Liver (tissue), 9 donors: ENCODE results near the gene SYNDIG1. TPM values are rescaled to one million over a fixed set of nuclear protein-coding genes. Genes with fewer than 3 reads are reported as not detected.

Experiments
- DNase-seq: peaks from one replicate; pipeline ENCODE4 v3.0.0-alpha.2; 2017; ENCODE audit warnings: low spot score
- H3K27ac ChIP-seq, 2 donors: one replicate each; pipeline ENCODE4 v1.7.0; 2013; ENCODE audit warnings: inconsistent platforms in 2 of 2, low read length in 2 of 2, control low read depth in 1 of 2, low read depth in 1 of 2, mild to moderate bottlenecking in 1 of 2
- H3K27me3 ChIP-seq, 4 donors: one replicate each; pipeline versions ENCODE4 v1.6.1 to v1.7.0; 2013; ENCODE audit warnings: low read length in 3 of 4, inconsistent platforms in 1 of 4, mild to moderate bottlenecking in 1 of 4, moderate library complexity in 1 of 4; ENCODE audit not compliant: control insufficient read depth in 4 of 4, insufficient read depth in 4 of 4
- H3K36me3 ChIP-seq, 4 donors: one replicate each; pipeline versions ENCODE4 v1.6.1 to v1.7.0; 2013; ENCODE audit warnings: low read length in 3 of 4, mild to moderate bottlenecking in 3 of 4, low read depth in 1 of 4, moderate library complexity in 1 of 4; ENCODE audit not compliant: control insufficient read depth in 4 of 4, insufficient read depth in 3 of 4
- H3K4me1 ChIP-seq, 4 donors: one replicate each; pipeline versions ENCODE4 v1.6.1 to v1.7.0; 2013; ENCODE audit warnings: low read length in 3 of 4, mild to moderate bottlenecking in 3 of 4, moderate library complexity in 1 of 4; ENCODE audit not compliant: control insufficient read depth in 4 of 4, insufficient read depth in 4 of 4
- H3K4me3 ChIP-seq, 3 donors: one replicate each; pipeline versions ENCODE4 v1.6.1 to v1.7.0; 2013; ENCODE audit warnings: low read length in 3 of 3, control low read depth in 1 of 3, low read depth in 1 of 3, mild to moderate bottlenecking in 1 of 3
- H3K9ac ChIP-seq, 2 donors: one replicate each; pipeline ENCODE4 v1.7.0; 2013; ENCODE audit warnings: low read length in 2 of 2, mild to moderate bottlenecking in 2 of 2, moderate library complexity in 2 of 2, control low read depth in 1 of 2, low read depth in 1 of 2
- H3K9me3 ChIP-seq, 4 donors: one replicate each; pipeline versions ENCODE4 v1.6.1 to v1.7.0; 2013; ENCODE audit warnings: low read length in 3 of 4; ENCODE audit not compliant: control insufficient read depth in 4 of 4
- EGR1 ChIP-seq, 2 donors: IDR thresholded peaks; 2 replicates each; pipeline ENCODE4 v1.6.1; 2016 to 2018; ENCODE audit warnings: antibody characterized with exemption in 2 of 2, low read depth in 2 of 2
- FOXA1 ChIP-seq: IDR thresholded peaks from 2 replicates; pipeline ENCODE4 v1.6.1; 2016; ENCODE audit warnings: antibody characterized with exemption
- FOXA2 ChIP-seq: IDR thresholded peaks from 2 replicates; pipeline ENCODE4 v1.6.1; 2016; ENCODE audit warnings: antibody characterized with exemption
- GABPA ChIP-seq, 2 donors: IDR thresholded peaks in 1 of 2; conservative IDR thresholded peaks in 1 of 2; 2 replicates each; pipeline ENCODE4 v1.6.1; 2016; ENCODE audit warnings: antibody characterized with exemption in 2 of 2, mild to moderate bottlenecking in 1 of 2, moderate library complexity in 1 of 2
- HNF4A ChIP-seq, 2 donors: conservative IDR thresholded peaks; 2 replicates each; pipeline ENCODE4 v1.6.1; 2016; ENCODE audit warnings: antibody characterized with exemption in 2 of 2, mild to moderate bottlenecking in 2 of 2
- HNF4G ChIP-seq: IDR thresholded peaks from 2 replicates; pipeline ENCODE4 v1.6.1; 2016; ENCODE audit warnings: antibody characterized with exemption
- JUND ChIP-seq, 2 donors: IDR thresholded peaks; 2 replicates each; pipeline ENCODE4 v1.6.1; 2016; ENCODE audit warnings: antibody characterized with exemption in 2 of 2
- NR2F2 ChIP-seq: IDR thresholded peaks from 2 replicates; pipeline ENCODE4 v1.6.1; 2016; ENCODE audit warnings: antibody characterized with exemption
- RAD21 ChIP-seq, 2 donors: IDR thresholded peaks; 2 replicates each; pipeline ENCODE4 v1.6.1; 2016; ENCODE audit warnings: antibody characterized with exemption in 2 of 2, mild to moderate bottlenecking in 2 of 2
- RXRA ChIP-seq, 2 donors: IDR thresholded peaks; 2 replicates each; pipeline ENCODE4 v1.6.1; 2017 to 2018; ENCODE audit warnings: antibody characterized with exemption in 2 of 2, mild to moderate bottlenecking in 1 of 2
- SP1 ChIP-seq: IDR thresholded peaks from 2 replicates; pipeline ENCODE4 v1.6.1; 2018; ENCODE audit warnings: antibody characterized with exemption, mild to moderate bottlenecking
- TAF1 ChIP-seq: conservative IDR thresholded peaks from 2 replicates; pipeline ENCODE4 v1.6.1; 2016; ENCODE audit warnings: antibody characterized with exemption, mild to moderate bottlenecking
- YY1 ChIP-seq: IDR thresholded peaks from 2 replicates; pipeline ENCODE4 v1.6.1; 2016; ENCODE audit warnings: antibody characterized with exemption, mild to moderate bottlenecking
- WGBS: extraction: QIAGEN DNeasy Blood & Tissue Kit; methylation state at CpG from one replicate; pipeline ENCODE4 v1.1.7; 2013; 5-methylcytosine and 5-hydroxymethylcytosine counted together
- polyA plus RNA-seq, 2 donors: library from polyadenylated mRNA; stranded (reverse) in 1 of 2; unstranded in 1 of 2; fragments of 200-250 nt in 1 of 2; fragments of >200 nt in 1 of 2; fragmentation: Nextera tagmentation in 1 of 2; extraction: Ambion mirVana in 1 of 2; gene quantifications; one replicate each; pipeline versions ENCODE4 v1.2.1 to v1.2.3, GENCODE V29; 2013 to 2015
- total RNA-seq, 2 donors: library from RNA; depleted of rRNA; stranded (reverse); fragments of >200 nt; gene quantifications; one replicate each; pipeline ENCODE4 v1.2.3, GENCODE V29; 2014
- TF ChIP-seq, protein P1 (sequence below): IDR thresholded peaks from 2 replicates; pipeline ENCODE4 v1.6.1; 2016; ENCODE audit warnings: antibody characterized with exemption, mild to moderate bottlenecking
- TF ChIP-seq, protein P2 (sequence below): IDR thresholded peaks from 2 replicates; pipeline ENCODE4 v1.6.1; 2016; ENCODE audit warnings: antibody characterized with exemption
- TF ChIP-seq, protein P3 (sequence below): IDR thresholded peaks from 2 replicates; pipeline ENCODE4 v1.6.1; 2016; ENCODE audit warnings: antibody characterized with exemption
- TF ChIP-seq, protein P4 (sequence below): IDR thresholded peaks from 2 replicates; pipeline ENCODE4 v1.6.1; 2016; ENCODE audit warnings: antibody characterized with exemption
- TF ChIP-seq, protein P5 (sequence below): fragments of 150-350 bp; IDR thresholded peaks from 2 replicates; pipeline ENCODE4 v1.5.1; 2017; ENCODE audit warnings: improper control_type of control experiment, low read depth, low read length; ENCODE audit not compliant: missing input control
- donor health status: healthy.
- donor health status: healthy.
- donor health status: healthy.
- donor health status: healthy.
- donor health status: healthy.

Gene SYNDIG1
- total and polyA plus RNA-seq, 4 donors: 0.05 to 0.08 TPM; not detected in 2

DNA sequence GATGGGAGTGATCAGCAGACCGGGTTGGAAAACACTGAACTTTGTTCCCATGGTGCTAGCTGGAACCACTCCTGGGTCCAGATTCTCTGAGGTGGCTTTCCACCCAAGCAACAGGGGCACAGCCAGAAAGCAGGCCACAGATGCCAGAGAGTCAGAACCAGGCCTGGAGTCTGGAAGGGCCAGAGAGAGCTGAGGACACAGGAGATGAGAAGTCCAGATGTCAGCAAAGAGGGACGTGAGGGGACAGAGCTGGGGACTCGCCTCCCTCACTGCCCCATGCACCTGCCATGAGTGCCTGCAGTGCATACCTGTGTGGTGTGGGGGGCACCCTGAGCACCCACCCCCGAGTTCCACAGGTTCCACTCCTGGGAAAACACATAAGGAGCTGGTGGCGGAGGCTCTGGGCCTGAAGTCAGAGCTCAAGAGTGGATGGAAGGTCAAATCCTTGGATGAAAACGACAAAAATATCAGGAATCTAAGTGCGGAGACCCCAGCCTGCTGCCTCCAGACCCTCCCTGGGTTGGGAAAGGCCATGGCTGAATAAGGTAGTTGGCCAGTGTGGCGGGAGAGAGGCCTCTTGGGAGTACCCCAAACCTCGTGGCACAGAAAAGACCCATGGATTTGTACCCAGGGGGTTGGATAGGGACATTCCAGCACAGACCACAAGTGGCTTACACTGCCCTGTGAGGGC is 224.2 kb downstream of the SYNDIG1 start:
- Histone ChIP-seq H3K36me3 (no peaks in the 10 kb centered on the region), H3K9me3 (no peaks in the 10 kb centered on the region), H3K27ac (no peak overlapping the region), H3K4me1 (no peaks in the 10 kb centered on the region), H3K4me3 (no peak overlapping the region), H3K27me3 (no peaks in the 10 kb centered on the region), H3K9ac (no peak overlapping the region)
- peak; percentile 22 for DNase-seq
- WGBS: 84% methylated on average over 9 of the region's 9 CpGs
- TF ChIP-seq HNF4A (conservative IDR thresholded peaks at IDR 0.05): no peak
- TF ChIP-seq RXRA (IDR thresholded peaks at IDR 0.05): no peak
- TF ChIP-seq FOXA2: no peak
- TF ChIP-seq RAD21 (IDR thresholded peaks at IDR 0.05): no peak
- no peak for TF ChIP-seq FOXA1
- no peak for TF ChIP-seq YY1
- no peak for TF ChIP-seq GABPA (IDR thresholded peaks at IDR 0.05 in 1 of 2, conservative IDR thresholded peaks at IDR 0.05 in 1 of 2)
- no peak for TF ChIP-seq SP1
- TF ChIP-seq, protein P1, sequence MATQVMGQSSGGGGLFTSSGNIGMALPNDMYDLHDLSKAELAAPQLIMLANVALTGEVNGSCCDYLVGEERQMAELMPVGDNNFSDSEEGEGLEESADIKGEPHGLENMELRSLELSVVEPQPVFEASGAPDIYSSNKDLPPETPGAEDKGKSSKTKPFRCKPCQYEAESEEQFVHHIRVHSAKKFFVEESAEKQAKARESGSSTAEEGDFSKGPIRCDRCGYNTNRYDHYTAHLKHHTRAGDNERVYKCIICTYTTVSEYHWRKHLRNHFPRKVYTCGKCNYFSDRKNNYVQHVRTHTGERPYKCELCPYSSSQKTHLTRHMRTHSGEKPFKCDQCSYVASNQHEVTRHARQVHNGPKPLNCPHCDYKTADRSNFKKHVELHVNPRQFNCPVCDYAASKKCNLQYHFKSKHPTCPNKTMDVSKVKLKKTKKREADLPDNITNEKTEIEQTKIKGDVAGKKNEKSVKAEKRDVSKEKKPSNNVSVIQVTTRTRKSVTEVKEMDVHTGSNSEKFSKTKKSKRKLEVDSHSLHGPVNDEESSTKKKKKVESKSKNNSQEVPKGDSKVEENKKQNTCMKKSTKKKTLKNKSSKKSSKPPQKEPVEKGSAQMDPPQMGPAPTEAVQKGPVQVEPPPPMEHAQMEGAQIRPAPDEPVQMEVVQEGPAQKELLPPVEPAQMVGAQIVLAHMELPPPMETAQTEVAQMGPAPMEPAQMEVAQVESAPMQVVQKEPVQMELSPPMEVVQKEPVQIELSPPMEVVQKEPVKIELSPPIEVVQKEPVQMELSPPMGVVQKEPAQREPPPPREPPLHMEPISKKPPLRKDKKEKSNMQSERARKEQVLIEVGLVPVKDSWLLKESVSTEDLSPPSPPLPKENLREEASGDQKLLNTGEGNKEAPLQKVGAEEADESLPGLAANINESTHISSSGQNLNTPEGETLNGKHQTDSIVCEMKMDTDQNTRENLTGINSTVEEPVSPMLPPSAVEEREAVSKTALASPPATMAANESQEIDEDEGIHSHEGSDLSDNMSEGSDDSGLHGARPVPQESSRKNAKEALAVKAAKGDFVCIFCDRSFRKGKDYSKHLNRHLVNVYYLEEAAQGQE: no peak
- TF ChIP-seq, protein P2, sequence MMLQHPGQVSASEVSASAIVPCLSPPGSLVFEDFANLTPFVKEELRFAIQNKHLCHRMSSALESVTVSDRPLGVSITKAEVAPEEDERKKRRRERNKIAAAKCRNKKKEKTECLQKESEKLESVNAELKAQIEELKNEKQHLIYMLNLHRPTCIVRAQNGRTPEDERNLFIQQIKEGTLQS: no peak
- no peak for TF ChIP-seq EGR1 (IDR thresholded peaks at IDR 0.05; ENCODE audit: low read depth in 2 of 2)
- TF ChIP-seq TAF1: no peak
- no peak for TF ChIP-seq HNF4G
- TF ChIP-seq, protein P3, sequence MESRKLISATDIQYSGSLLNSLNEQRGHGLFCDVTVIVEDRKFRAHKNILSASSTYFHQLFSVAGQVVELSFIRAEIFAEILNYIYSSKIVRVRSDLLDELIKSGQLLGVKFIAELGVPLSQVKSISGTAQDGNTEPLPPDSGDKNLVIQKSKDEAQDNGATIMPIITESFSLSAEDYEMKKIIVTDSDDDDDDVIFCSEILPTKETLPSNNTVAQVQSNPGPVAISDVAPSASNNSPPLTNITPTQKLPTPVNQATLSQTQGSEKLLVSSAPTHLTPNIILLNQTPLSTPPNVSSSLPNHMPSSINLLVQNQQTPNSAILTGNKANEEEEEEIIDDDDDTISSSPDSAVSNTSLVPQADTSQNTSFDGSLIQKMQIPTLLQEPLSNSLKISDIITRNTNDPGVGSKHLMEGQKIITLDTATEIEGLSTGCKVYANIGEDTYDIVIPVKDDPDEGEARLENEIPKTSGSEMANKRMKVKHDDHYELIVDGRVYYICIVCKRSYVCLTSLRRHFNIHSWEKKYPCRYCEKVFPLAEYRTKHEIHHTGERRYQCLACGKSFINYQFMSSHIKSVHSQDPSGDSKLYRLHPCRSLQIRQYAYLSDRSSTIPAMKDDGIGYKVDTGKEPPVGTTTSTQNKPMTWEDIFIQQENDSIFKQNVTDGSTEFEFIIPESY: no peak
- TF ChIP-seq, protein P4, sequence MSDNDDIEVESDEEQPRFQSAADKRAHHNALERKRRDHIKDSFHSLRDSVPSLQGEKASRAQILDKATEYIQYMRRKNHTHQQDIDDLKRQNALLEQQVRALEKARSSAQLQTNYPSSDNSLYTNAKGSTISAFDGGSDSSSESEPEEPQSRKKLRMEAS: no peak
- TF ChIP-seq JUND (IDR thresholded peaks at IDR 0.05): no peak
- TF ChIP-seq, protein P5, sequence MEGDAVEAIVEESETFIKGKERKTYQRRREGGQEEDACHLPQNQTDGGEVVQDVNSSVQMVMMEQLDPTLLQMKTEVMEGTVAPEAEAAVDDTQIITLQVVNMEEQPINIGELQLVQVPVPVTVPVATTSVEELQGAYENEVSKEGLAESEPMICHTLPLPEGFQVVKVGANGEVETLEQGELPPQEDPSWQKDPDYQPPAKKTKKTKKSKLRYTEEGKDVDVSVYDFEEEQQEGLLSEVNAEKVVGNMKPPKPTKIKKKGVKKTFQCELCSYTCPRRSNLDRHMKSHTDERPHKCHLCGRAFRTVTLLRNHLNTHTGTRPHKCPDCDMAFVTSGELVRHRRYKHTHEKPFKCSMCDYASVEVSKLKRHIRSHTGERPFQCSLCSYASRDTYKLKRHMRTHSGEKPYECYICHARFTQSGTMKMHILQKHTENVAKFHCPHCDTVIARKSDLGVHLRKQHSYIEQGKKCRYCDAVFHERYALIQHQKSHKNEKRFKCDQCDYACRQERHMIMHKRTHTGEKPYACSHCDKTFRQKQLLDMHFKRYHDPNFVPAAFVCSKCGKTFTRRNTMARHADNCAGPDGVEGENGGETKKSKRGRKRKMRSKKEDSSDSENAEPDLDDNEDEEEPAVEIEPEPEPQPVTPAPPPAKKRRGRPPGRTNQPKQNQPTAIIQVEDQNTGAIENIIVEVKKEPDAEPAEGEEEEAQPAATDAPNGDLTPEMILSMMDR: no peak
- no peak for TF ChIP-seq NR2F2
